Natural killer cell (primary cell): Measurements from ENCODE around the gene RIIAD1. TPM values are rescaled to one million over a fixed set of nuclear protein-coding genes. Genes with fewer than 3 reads are reported as not detected.

Experiments used
- ATAC-seq, 3 donors: fragments of 150-1000 bp in 2 of 3; fragments of 200-7000 bp in 1 of 3; cut with Tn5 transposase; 1 replicate in 1 of 3; 2 replicates in 2 of 3; pipeline ENCODE4 v1.10.0; 2021; ENCODE audit warnings: mild to moderate bottlenecking in 2 of 3, moderate library complexity in 2 of 3
- DNase-seq, 2 donors: peaks; one replicate each; pipeline versions ENCODE4 v3.0.0 to v3.0.0-alpha.2; 2013 to 2021; ENCODE audit warnings: mixed read lengths in 1 of 2
- H3K27ac ChIP-seq: one replicate; pipeline ENCODE4 v1.5.1; 2013; ENCODE audit warnings: mild to moderate bottlenecking, low read length
- H3K27me3 ChIP-seq: one replicate; pipeline ENCODE4 v1.6.1; 2013; ENCODE audit warnings: low read length; ENCODE audit not compliant: control insufficient read depth, insufficient read depth
- H3K36me3 ChIP-seq: one replicate; pipeline ENCODE4 v1.6.1; 2013; ENCODE audit warnings: low read length; ENCODE audit not compliant: control insufficient read depth, insufficient read depth
- H3K4me1 ChIP-seq: one replicate; pipeline ENCODE4 v1.6.1; 2013; ENCODE audit warnings: low read length; ENCODE audit not compliant: control insufficient read depth, insufficient read depth
- H3K4me3 ChIP-seq: one replicate; pipeline ENCODE4 v1.5.1; 2013; ENCODE audit warnings: low read length
- H3K9me3 ChIP-seq: one replicate; pipeline ENCODE4 v1.6.1; 2013; ENCODE audit warnings: low read length; ENCODE audit not compliant: control insufficient read depth, insufficient read depth
- H3K27ac Mint-ChIP-seq, 2 donors: one replicate each; pipeline ENCODE4 v1.8.0; 2022; ENCODE audit warnings: mild to moderate bottlenecking in 2 of 2, mixed read lengths in 2 of 2, moderate library complexity in 1 of 2
- H3K27me3 Mint-ChIP-seq, 2 donors: one replicate each; pipeline ENCODE4 v1.8.0; 2022; ENCODE audit warnings: low read depth in 2 of 2, mixed read lengths in 2 of 2
- H3K36me3 Mint-ChIP-seq: one replicate; pipeline ENCODE4 v1.8.0; 2022; ENCODE audit warnings: mixed read lengths
- H3K4me1 Mint-ChIP-seq, 2 donors: one replicate each; pipeline ENCODE4 v1.8.0; 2022; ENCODE audit warnings: mixed read lengths in 2 of 2
- H3K4me3 Mint-ChIP-seq: one replicate; pipeline ENCODE4 v1.8.0; 2022; ENCODE audit warnings: mild to moderate bottlenecking, moderate library complexity, mixed read lengths
- H3K9me3 Mint-ChIP-seq, 2 donors: one replicate each; pipeline ENCODE4 v1.8.0; 2022; ENCODE audit warnings: mixed read lengths in 2 of 2
- WGBS: methylation state at CpG from one replicate; pipeline ENCODE4 v1.1.7; 2013; ENCODE audit warnings: missing lambda C conversion rate; ENCODE audit not compliant: insufficient coverage; 5-methylcytosine and 5-hydroxymethylcytosine counted together
- intact Hi-C: fragments of 100-400 bp; cut with micrococcal nuclease; formaldehyde crosslinking; loops from one replicate; pipeline ENCODE4 v1.14.2; 2022
- total RNA-seq, 4 donors: library from RNA; stranded (reverse); fragments of 120-200 nt in 1 of 4; gene quantifications; one replicate each; pipeline versions ENCODE4 v1.2.3 to v1.2.4, GENCODE V29; 2013 to 2022
- TF ChIP-seq, protein P1 (sequence below): fragments of 200-600 bp; IDR thresholded peaks from one replicate; pipeline ENCODE4 v1.8.0; 2022; ENCODE audit warnings: antibody characterized with exemption

Gene RIIAD1
- total RNA-seq, 3 donors from 2014 or later (not counting 1 experiment from before 2014, with no cell fraction given), result not detected

DNA sequence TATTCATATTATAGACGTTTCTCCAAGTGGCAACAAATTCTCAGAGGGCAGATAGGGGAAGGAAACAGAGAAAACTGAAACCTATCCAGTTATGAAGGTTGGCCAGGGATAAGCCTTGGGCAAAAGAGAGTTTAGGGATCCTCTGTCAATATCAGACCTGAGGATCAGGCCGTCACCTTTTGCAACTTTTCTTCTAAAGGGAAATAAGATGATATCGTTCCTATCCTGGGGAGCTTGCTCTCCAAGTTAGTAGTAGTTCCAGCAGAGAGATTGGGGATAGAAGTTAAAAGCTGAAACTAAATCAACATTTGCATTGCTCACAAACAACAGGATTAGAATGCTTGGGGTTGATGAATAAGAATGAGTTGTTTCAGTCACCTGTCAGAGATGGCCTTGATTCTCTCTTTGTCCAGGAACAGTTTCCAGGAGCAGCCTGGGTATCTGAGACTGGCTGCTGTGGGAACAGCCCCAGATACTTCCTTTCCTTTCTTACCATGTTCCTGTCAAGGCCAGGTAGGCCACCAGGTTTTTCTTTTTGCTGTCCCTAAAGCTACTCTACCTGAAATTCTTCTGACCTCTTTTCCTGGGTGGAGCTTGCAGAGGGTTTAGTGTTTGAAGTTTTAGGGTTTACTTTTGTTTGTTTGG lies 2.5 kb downstream of the RIIAD1 start:
- Histone ChIP-seq H3K9me3 (no peaks in the 10 kb centered on the region), H3K4me3 (no peak overlapping the region), H3K36me3 (no peaks in the 10 kb centered on the region), H3K4me1 (peaks cover 22% of the 10 kb centered on the region), H3K27ac (no peak overlapping the region), H3K27me3 (peaks cover 6% of the 10 kb centered on the region)
- no peak overlapping the region for H3K27ac Mint-ChIP-seq
- peaks cover 21 to 32% of the 10 kb centered on the region in 2 donors for H3K27me3 Mint-ChIP-seq
- H3K4me3 Mint-ChIP-seq, result no peak overlapping the region
- no peaks in the 10 kb centered on the region for H3K36me3 Mint-ChIP-seq
- intact Hi-C loops, result no loop called here
- H3K4me1 Mint-ChIP-seq, result peaks cover 21% of the 10 kb centered on the region in 2 donors
- H3K9me3 Mint-ChIP-seq, result no peaks in the 10 kb centered on the region
- TF ChIP-seq, protein P1, sequence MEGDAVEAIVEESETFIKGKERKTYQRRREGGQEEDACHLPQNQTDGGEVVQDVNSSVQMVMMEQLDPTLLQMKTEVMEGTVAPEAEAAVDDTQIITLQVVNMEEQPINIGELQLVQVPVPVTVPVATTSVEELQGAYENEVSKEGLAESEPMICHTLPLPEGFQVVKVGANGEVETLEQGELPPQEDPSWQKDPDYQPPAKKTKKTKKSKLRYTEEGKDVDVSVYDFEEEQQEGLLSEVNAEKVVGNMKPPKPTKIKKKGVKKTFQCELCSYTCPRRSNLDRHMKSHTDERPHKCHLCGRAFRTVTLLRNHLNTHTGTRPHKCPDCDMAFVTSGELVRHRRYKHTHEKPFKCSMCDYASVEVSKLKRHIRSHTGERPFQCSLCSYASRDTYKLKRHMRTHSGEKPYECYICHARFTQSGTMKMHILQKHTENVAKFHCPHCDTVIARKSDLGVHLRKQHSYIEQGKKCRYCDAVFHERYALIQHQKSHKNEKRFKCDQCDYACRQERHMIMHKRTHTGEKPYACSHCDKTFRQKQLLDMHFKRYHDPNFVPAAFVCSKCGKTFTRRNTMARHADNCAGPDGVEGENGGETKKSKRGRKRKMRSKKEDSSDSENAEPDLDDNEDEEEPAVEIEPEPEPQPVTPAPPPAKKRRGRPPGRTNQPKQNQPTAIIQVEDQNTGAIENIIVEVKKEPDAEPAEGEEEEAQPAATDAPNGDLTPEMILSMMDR, result no peak
- ATAC-seq, result no peak
- DNase-seq, result no peak
- 56% methylated on average over 2 of the region's 3 CpGs for WGBS

DNA sequence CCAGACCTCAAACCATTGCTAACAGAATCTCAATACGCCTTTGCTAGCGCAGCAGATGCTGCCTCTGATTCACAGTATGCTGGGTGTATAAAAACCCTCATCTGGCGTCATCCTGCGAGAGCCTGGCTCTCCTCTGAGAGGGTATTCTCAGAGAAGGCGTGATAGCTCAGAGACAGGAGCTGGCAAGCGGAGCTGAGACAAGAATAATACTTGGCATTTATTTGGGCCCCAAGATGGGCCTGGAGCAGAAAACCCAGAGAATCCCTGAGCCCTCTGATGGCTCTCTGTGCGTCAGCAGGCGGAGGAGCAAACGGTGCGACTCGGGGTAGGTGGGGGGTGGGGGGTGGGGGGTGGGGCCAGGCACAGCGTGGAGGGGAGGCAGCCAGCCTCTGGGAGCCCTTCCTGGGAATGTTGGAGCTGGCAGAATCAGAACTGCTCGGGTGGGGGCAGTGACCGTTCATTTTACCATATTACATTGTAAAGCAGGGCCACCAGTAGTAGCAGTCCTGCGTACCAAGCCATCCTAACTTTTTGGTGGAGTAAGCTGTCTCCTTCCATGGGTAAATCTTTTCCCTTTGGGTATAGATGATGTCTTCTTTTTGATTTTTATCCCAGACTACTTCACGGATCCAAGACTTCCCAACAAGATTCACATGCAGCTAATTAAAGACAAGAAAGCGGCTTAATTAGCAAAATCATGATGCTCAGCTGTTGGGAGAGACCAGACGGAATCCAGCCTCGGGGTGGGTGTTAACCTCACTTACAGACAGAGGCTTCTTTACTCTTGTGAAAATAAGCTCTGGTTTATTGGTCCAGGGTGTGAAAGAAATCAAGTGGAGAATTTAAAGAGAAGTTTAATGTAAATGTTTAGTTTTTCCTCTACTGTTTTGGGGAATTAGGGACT lies 7.1 kb downstream of the RIIAD1 start:
- Mint-ChIP-seq H3K4me3 (no peak overlapping the region), H3K4me1 (no peaks in the 10 kb centered on the region), H3K27me3 (peaks cover 30 to 53% of the 10 kb centered on the region in 2 donors), H3K36me3 (no peaks in the 10 kb centered on the region), H3K9me3 (no peaks in the 10 kb centered on the region), H3K27ac (no peak overlapping the region)
- intact Hi-C loops, result no loop called here
- 72% methylated on average over 17 of the region's 19 CpGs for WGBS
- Histone ChIP-seq H3K4me1 (no peaks in the 10 kb centered on the region), H3K27me3 (peaks cover 6% of the 10 kb centered on the region), H3K4me3 (no peak overlapping the region), H3K9me3 (no peaks in the 10 kb centered on the region), H3K36me3 (no peaks in the 10 kb centered on the region), H3K27ac (no peak overlapping the region)
- TF ChIP-seq, protein P1, result no peak
- no peak for DNase-seq
- ATAC-seq, result no peak

DNA sequence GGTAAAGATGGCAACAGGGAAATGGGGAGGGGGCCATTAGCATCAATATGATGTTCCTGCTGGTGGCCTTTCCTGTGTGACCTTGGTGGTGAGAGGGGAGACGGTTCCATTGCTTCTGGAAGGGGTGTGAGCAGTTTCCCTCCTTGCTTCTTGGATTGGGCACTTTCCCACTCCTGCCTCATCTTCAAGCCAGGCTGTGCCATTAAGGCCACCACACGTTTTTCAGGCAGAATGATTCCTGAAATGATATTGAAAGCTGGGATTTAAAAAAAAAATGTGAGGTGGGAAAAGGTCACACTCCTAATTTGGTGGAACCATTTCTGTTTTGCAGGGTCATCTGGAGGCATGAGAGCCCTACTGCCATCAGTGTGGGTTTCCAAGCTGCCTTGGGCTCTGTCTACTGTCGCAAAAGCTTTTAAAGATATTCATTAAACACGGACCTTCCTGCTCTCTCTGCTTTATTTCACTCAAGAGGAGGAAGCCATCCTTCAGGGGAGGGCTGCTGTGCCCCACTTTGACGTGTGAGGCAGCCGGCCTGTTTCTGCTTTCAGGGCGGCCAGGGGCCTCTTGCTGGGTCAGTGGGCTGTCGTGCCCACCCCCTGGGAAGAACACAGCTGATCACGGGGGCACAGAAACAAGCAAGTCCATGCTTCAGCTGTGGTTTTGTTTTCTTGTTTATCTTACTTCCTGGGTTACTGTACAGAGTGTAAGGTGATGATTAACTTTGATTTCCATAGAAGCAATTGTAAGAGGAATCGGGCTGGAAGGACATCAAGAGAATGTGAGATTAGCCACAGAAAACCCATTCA lies 8.0 kb downstream of the RIIAD1 start:
- TF ChIP-seq, protein P1, result no peak
- intact Hi-C loops, result no loop called here
- Histone ChIP-seq H3K27me3 (peaks cover 2% of the 10 kb centered on the region), H3K9me3 (no peaks in the 10 kb centered on the region), H3K27ac (no peak overlapping the region), H3K4me3 (no peak overlapping the region), H3K4me1 (no peaks in the 10 kb centered on the region), H3K36me3 (no peaks in the 10 kb centered on the region)
- Mint-ChIP-seq H3K27me3 (peaks cover 27 to 44% of the 10 kb centered on the region in 2 donors), H3K4me3 (no peak overlapping the region), H3K4me1 (no peaks in the 10 kb centered on the region), H3K9me3 (no peaks in the 10 kb centered on the region), H3K36me3 (no peaks in the 10 kb centered on the region), H3K27ac (no peak overlapping the region)
- ATAC-seq (no peak), DNase-seq (no peak)
- WGBS, result 65% methylated on average over 9 of the region's 10 CpGs
